GM19395 (cell line): ENCODE measurements around the gene OR10A2.
"Not testable (repeated sequence)": the region's sequence is repeated elsewhere in the genome, so short reads cannot be mapped to it uniquely, and the experiment has no call there.

Experiments
- ATAC-seq: cut with Tn5 transposase; IDR thresholded peaks from one replicate; pipeline ENCODE4 v1.9.1; 2021; ENCODE audit warnings: mild to moderate bottlenecking, moderate library complexity; ENCODE audit not compliant: unreplicated experiment

OR10A2 gene

DNA sequence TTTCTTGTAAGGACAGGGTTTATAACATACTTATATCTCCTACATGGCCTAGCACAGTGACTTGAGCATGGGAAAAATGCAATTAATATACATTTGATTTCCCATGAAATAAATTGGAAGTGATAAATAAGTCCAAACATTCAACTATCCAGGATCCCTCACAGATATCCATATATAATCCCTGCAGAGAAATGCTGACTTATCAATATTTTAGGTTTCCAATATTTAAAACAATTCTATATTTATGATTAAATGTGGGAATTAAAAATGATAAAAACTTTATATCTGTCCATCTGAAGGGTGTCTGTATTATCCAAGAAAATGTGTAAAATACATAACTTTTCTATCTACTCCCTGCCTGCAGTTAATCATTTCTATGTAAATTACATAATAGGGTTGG is 19.9 kb downstream of the OR10A2 start:
- no peak for ATAC-seq

DNA sequence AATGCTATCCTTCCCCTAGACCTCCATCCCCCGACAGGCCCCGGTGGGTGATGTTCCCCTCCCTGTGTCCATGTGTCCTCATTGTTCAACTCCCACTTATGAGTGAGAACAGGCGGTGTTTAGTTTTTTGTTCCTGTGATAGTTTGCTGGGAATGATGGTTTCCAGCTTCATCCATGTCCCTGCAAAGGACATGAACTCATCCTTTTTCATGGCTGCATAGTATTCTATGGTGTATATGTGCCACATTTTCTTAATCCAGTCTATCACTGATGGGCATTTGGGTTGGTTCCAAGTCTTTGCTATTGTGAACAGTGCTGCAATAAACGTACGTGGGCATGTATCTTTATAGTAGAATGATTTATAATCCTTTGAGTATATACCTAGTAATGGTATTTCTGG is 24.9 kb downstream of the OR10A2 start:
- ATAC-seq: not testable (repeated sequence)

DNA sequence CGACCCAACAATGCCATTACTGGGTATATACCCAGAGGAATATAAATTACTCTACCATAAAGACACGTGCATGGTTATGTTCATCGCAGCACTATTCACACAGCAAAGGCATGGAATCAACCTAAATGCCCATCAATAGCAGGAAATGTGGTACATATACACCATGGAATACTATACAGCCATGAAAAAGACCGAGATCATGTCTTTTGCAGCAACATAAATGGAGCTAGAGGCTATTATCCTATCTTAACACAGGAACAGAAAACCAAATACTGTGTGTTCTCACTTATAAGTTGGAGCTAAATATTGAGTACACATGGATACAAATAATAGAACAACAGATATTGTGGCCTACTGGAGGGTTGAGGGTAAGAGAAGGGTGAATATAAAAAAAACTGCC is 26.0 kb downstream of the OR10A2 start:
- no peak for ATAC-seq

DNA sequence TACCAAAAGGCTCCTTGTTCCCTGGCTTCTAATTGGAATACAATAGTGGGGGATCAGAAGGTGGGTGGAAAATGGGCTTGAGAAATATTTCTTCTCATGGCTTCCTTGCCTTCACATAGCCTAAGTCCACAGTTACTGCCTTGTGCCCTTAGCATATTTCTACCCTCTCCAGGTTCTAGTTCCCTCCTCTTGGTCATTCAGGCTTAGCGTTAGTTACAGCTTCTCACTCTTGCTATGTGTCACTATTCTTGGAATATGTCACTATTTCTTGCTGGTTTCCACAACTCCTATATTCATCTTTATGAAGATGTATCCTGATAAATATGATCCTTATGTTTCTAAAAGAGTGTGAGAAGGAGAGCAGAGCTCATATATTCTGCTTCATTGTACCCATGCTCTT is 27.0 kb downstream of the OR10A2 start:
- ATAC-seq: peak; percentile 57

DNA sequence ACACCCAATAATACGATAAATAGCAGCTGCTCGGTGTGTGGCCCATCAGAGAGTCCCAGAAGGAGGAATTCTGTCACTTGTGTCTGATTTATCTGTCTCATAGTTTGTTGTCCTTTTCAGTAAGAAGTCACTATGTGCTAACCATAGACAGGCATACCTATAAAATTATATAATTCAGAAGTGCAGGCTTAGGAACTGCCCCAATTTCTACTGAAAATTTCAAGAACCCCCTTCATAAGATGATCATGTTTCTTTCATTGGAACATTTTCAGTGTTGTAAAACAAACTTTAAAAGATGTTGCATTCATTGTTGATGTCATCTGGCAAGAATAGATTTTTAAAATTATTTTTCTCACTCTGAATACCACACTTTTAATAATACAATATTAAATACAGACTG is 29.5 kb downstream of the OR10A2 start, which contains the start of gene OR2D2:
Gene OR2D2 (minus strand): TSS at position 101 of the 400 bp plus-strand sequence. CDS start 0 bp downstream, at position 101.
- no peak for ATAC-seq

DNA sequence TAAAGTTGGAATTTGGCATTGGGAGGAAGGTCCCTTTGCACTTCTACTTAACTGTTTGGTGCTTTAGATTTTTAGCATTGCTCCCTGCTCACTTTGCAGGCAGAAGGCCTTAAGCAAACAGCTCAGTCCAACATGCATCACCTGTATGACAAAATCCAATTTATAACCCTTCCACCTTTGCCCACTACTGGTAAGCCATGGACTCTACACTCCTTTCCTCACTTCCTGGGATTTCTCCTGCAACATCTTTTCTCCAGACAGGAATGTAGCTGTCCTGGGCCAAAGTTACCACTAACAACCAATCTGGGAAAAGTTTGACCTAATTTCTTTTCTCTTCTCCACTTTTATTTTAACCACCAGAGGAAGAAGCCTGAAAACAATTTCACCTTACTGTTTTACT is 31.2 kb downstream of the OR10A2 start:
- ATAC-seq: no peak

DNA sequence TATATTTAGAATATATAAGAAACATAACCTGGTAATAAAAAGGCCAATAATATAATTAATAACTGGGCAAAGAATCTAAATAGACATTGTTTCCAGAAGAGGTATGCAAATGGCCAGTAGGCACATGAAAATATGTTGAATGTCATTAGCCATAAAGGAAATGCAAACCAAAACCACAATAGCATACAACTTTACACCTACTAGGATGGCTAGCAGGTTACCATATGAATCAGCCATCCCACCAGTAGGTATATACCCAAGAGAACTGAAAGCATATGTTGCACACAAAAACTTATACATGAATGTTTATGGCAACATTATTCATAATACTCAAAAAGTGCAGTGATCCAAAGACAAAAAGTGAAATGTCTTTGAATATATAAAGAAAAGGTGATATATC is 32.2 kb downstream of the OR10A2 start:
- peak; percentile 97 for ATAC-seq

DNA sequence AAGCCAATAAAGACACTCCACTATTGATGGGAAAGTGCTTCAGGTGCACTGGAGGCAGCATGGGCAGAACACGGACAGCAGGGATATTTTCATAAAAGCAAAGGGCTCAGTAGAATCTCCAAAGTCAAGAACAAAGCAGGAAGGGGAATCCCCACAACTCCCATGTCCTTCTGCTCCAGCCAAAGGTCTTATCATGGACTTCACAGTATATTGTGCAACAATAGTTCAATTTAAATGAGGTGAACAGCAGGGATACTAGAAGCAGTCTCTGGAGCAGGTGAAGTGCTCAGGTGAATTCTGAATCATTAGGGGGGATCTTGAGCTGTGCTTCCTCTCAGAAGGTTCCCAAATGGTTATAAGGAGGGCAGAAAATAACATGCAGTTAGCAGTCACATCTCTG is 36.1 kb downstream of the OR10A2 start:
- ATAC-seq: no peak

DNA sequence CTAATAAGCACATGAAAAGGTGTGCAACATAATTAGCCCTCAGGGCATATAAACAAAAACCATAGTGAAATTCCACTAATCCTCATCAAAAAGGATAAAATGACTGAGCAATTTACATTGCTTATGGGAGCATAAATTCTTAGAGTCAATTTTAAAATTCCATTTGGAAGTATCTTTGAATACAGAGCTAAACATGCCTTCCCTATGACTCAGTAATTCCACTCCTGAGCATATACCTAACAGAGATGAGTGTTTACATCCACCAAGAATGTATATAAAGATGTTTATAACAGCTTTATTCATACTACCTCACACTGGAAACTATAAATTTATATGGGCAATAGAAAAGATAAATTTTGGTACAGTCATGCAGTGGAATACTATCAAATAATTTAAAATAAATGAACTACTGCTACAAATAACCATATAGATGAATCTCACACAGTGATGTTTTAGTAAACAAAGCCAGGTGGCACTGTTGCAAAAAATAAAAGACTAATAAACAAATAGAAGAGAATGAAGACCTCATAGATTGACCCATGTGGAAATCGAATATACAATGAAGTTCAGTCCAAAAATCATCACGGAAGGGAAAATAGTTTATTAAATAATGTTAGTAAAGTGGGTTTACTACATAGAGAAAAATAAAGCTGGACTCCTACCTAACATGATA is 37.6 kb downstream of the OR10A2 start:
- no peak for ATAC-seq

DNA sequence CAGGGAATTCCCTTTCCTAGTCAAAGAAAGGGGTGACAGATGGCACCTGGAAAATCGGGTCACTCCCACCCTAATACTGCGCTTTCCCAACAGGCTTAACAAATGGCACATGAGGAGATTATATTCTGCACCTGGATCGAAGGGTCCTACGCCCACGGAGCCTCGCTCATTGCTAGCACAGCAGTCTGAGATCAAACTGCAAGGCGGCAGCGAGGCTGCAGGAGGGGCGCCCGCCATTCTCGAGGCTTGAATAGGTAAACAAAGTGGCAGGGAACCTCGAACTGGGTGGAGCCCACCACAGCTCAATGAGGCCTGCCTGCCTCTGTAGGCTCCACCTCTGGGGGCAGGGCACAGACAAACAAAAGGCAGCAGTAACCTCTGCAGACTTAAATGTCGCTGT is 41.9 kb downstream of the OR10A2 start:
- ATAC-seq: not testable (repeated sequence)

DNA sequence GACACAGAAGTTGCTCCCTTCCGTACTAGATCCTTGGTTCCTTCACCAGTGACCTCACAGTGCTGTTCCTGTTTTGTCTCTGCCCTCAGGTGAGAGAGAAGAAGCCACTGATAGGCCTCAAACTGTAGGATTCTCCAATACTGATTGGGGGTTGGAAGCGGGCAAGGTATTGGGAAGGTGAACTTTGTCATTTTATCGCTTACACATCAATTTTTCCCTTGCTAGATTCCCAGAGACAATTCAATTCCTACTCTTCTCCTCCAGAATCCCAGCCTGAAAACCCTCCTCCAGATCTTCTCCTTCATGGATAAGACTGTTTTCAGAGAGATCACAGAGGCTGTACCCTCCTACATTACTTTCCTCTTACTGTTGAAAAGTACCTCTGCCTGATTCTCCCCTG is 48.5 kb downstream of the OR10A2 start:
- no peak for ATAC-seq

DNA sequence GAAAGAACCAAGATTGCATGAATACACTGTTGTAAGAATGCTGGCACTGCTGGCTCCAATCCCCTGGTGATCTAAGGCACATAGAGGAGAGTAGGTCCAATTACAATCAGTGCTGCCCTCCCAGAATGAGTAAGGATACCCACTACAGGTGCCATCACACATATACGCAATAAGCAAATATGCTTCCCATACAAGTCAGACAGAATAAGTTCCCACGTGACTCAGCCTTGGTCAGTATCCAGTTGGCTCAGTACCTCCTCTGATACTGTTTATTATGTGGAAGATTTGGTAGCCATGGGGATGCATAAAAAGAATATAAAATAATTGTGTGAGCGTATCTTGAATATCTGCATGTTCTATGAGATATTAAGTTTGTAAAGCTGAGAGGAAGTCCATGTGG is 49.1 kb downstream of the OR10A2 start:
- no peak for ATAC-seq

DNA sequence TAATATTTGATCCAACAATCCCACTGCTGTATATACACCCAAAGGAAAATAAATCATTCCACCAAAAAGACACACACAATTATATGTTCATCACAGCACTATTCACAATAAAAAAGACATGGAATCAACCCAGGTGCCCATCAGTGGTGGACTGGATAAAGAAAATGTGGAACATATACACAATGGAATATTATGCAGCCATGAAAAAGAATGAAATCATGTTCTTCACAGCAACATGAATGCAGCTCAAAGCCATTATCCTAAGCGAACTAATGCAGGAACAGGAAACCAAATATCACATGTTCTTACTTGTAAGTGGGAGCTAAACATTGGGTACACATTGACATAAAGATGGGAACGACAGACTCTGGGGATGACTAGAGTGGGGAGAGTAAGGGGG is 56.8 kb downstream of the OR10A2 start:
- ATAC-seq: no peak

DNA sequence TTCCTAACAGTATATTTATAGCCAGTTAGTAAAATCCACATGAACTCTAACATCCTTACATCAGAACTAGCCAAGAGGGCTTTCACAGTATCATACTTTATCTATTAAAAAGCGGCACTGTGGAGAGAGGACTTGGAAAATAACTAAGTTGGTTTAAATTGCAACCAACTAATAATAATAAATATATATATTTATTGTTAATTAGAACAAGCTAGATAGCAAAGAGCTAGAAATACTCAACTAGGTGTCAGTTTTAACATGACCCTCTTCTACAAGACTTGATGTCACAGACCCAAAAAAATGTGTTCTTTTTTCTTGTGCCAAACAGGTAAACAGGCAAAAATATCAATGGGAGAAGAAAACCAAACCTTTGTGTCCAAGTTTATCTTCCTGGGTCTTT is 57.8 kb downstream of the OR10A2 start, which contains the start of gene OR2D3:
Gene OR2D3 (plus strand): TSS at position 301 of the 400 bp plus-strand sequence. CDS start 0 bp downstream, at position 301.
- ATAC-seq: no peak
